GM23248 (cell line): ENCODE data around the gene MAP6. TPM values are rescaled to one million over a fixed set of nuclear protein-coding genes. Genes with fewer than 3 reads are reported as not detected.

Source experiments
- DNase-seq: peaks from one replicate; pipeline ENCODE4 v3.0.0-alpha.2; 2015
- H2AFZ ChIP-seq: fragments of 200-600 bp; sonication (generic); 2 replicates; pipeline ENCODE4 v1.6.1; 2016; ENCODE audit warnings: antibody characterized with exemption
- H3F3A ChIP-seq: fragments of 200-600 bp; sonication (generic); 2 replicates; pipeline ENCODE4 v1.6.1; 2016; ENCODE audit warnings: mild to moderate bottlenecking, antibody characterized with exemption, mixed run types; ENCODE audit not compliant: insufficient read depth
- H3K27ac ChIP-seq: fragments of 200-600 bp; sonication (generic); 2 replicates; pipeline ENCODE4 v1.5.1; 2016; ENCODE audit warnings: mild to moderate bottlenecking
- H3K27me3 ChIP-seq: fragments of 200-600 bp; sonication (generic); replicated peaks from 2 replicates; pipeline ENCODE4 v1.6.1; 2016; ENCODE audit warnings: mild to moderate bottlenecking; ENCODE audit not compliant: insufficient read depth
- H3K36me3 ChIP-seq: fragments of 200-600 bp; sonication (generic); 2 replicates; pipeline ENCODE4 v1.6.1; 2016; ENCODE audit warnings: low read depth, mild to moderate bottlenecking
- H3K4me1 ChIP-seq: fragments of 200-600 bp; sonication (generic); 2 replicates; pipeline ENCODE4 v1.6.1; 2016; ENCODE audit warnings: mild to moderate bottlenecking; ENCODE audit not compliant: insufficient read depth
- H3K4me2 ChIP-seq: fragments of 200-600 bp; sonication (generic); one replicate; pipeline ENCODE4 v1.6.1; 2016; ENCODE audit warnings: mild to moderate bottlenecking; ENCODE audit not compliant: unreplicated experiment
- H3K4me3 ChIP-seq: fragments of 200-600 bp; sonication (generic); 2 replicates; pipeline ENCODE4 v1.5.1; 2016; ENCODE audit warnings: mild to moderate bottlenecking
- H3K79me2 ChIP-seq: fragments of 200-600 bp; sonication (generic); 2 replicates; pipeline ENCODE4 v1.6.1; 2016; ENCODE audit warnings: mild to moderate bottlenecking; ENCODE audit not compliant: insufficient read depth
- H3K9ac ChIP-seq: fragments of 200-600 bp; sonication (generic); 2 replicates; pipeline ENCODE4 v1.6.1; 2016; ENCODE audit warnings: mild to moderate bottlenecking
- H3K9me2 ChIP-seq: fragments of 200-600 bp; sonication (generic); 2 replicates; pipeline ENCODE4 v1.6.1; 2016; ENCODE audit warnings: mixed run types, mild to moderate bottlenecking, moderate library complexity; ENCODE audit not compliant: insufficient read depth
- H3K9me3 ChIP-seq: fragments of 200-600 bp; sonication (generic); one replicate; pipeline ENCODE4 v1.6.1; 2017; ENCODE audit warnings: low read depth
- H4K20me1 ChIP-seq: fragments of 200-600 bp; sonication (generic); 2 replicates; pipeline ENCODE4 v1.6.0; 2016; ENCODE audit not compliant: insufficient read depth
- EZH2 ChIP-seq: fragments of 200-600 bp; sonication (generic); IDR thresholded peaks from 2 replicates; pipeline ENCODE4 v1.6.1; 2018; ENCODE audit warnings: antibody characterized with exemption, mild to moderate bottlenecking; ENCODE audit not compliant: insufficient read depth, poor library complexity, severe bottlenecking
- EZH2phosphoT487 ChIP-seq: fragments of 200-600 bp; sonication (generic); IDR thresholded peaks from 2 replicates; pipeline ENCODE4 v1.6.1; 2018; ENCODE audit warnings: antibody characterized with exemption, moderate library complexity, mild to moderate bottlenecking, low read depth; ENCODE audit not compliant: insufficient read depth
- WGBS, 2 experiments: methylation state at CpG; one replicate each; pipeline ENCODE4 v1.1.6; 2015 to 2017; ENCODE audit warnings: low lambda C conversion rate in 2 of 2, low coverage in 1 of 2; ENCODE audit errors: missing lambda C conversion rate in 2 of 2; 5-methylcytosine and 5-hydroxymethylcytosine counted together
- in situ Hi-C: fragments of 300-500 bp; cut with MboI; formaldehyde crosslinking; loops from 2 replicates; pipeline ENCODE4 v1.15.0; 2020
- polyA plus RNA-seq: library from polyadenylated mRNA; unstranded; fragments of >200 nt; fragmentation: Nextera tagmentation; extraction: Ambion mirVana; gene quantifications from 2 replicates; pipeline ENCODE4 v1.2.1, GENCODE V29; 2016
- total RNA-seq: library from RNA; depleted of rRNA; stranded (reverse); fragments of >200 nt; shearing (Covaris generic); gene quantifications from 2 replicates; pipeline ENCODE4 v1.2.3, GENCODE V29; 2014

The MAP6 gene
- total and polyA plus RNA-seq, 2 experiments from 2014 or later = 3.4 to 5.2 TPM

- DNase-seq = peak; percentile 18
- no peak overlapping the region for H2AFZ ChIP-seq
- in situ Hi-C loops = no loop called here
- H3K79me2 ChIP-seq = no peaks in the 10 kb centered on the region
- H3K4me2 ChIP-seq = no peak overlapping the region
- TF ChIP-seq EZH2 (no peak), EZH2phosphoT487 (no peak)
- WGBS, 2 experiments = 19 to 30% methylated on average over 2 of the region's 2 CpGs
- H3K27ac ChIP-seq = no peak overlapping the region
- no peak overlapping the region for H3K4me3 ChIP-seq
- no peaks in the 10 kb centered on the region for H4K20me1 ChIP-seq
- no peaks in the 10 kb centered on the region for H3K9me2 ChIP-seq
- H3K36me3 ChIP-seq = no peaks in the 10 kb centered on the region
- no peaks in the 10 kb centered on the region for H3K4me1 ChIP-seq
- H3F3A ChIP-seq = no peaks in the 10 kb centered on the region
- no peaks in the 10 kb centered on the region for H3K27me3 ChIP-seq
- H3K9me3 ChIP-seq = no peaks in the 10 kb centered on the region
- H3K9ac ChIP-seq = no peak overlapping the region
Measured at GRCh38 chr11:75593286-75593915, 75.4 kb downstream of the MAP6 start.

GRCh38 chr11:75592715-75593114 lies 76.1 kb downstream of the MAP6 start:
- DNase-seq = no peak
- Histone ChIP-seq H3K4me1 (no peaks in the 10 kb centered on the region), H3F3A (no peaks in the 10 kb centered on the region), H4K20me1 (no peaks in the 10 kb centered on the region), H3K4me2 (no peak overlapping the region), H3K27ac (no peak overlapping the region), H3K27me3 (no peaks in the 10 kb centered on the region), H3K4me3 (no peak overlapping the region), H3K9me2 (no peaks in the 10 kb centered on the region), H3K9ac (no peak overlapping the region), H2AFZ (no peak overlapping the region), H3K9me3 (no peaks in the 10 kb centered on the region), H3K79me2 (no peaks in the 10 kb centered on the region), H3K36me3 (no peaks in the 10 kb centered on the region)
- 95% methylated on average over 2 of the region's 2 CpGs for WGBS, 2 experiments
- no peak for TF ChIP-seq EZH2phosphoT487
- no peak for TF ChIP-seq EZH2
- in situ Hi-C loops = no loop called here

GRCh38 chr11:75591966-75592365 lies 76.9 kb downstream of the MAP6 start:
- WGBS, 2 experiments = 76 to 78% methylated on average over 6 of the region's 6 CpGs
- H3K79me2 ChIP-seq = no peaks in the 10 kb centered on the region
- H3K4me1 ChIP-seq = no peaks in the 10 kb centered on the region
- DNase-seq = no peak
- H2AFZ ChIP-seq = no peak overlapping the region
- H3K4me3 ChIP-seq = no peak overlapping the region
- no peaks in the 10 kb centered on the region for H3K9me3 ChIP-seq
- in situ Hi-C loops = no loop called here
- H4K20me1 ChIP-seq = no peaks in the 10 kb centered on the region
- H3K9me2 ChIP-seq = no peaks in the 10 kb centered on the region
- no peak overlapping the region for H3K9ac ChIP-seq
- TF ChIP-seq EZH2 (no peak), EZH2phosphoT487 (no peak)
- H3K4me2 ChIP-seq = no peak overlapping the region
- H3F3A ChIP-seq = no peaks in the 10 kb centered on the region
- no peaks in the 10 kb centered on the region for H3K27me3 ChIP-seq
- no peak overlapping the region for H3K27ac ChIP-seq
- H3K36me3 ChIP-seq = no peaks in the 10 kb centered on the region

DNA sequence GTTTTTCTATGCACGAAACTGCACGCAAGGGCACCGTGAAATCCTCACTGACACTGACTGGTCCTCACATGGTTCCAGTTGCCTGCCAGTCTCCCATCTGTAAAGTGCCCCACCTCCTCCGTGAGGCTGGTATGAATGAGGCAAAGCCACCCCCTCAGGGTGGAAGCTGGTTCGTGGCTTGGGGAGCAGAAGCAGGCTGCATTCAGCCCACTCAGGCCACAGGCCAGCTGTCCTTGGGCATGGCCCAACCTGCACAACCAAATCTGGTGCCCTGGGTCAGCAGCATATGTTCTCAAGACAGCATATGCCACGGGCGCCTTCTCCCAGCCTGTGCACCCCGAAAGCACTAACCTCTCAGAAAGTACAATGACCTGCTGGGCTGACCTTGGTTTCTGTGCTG lies 77.5 kb downstream of the MAP6 start:
- Histone ChIP-seq H3K27me3 (no peaks in the 10 kb centered on the region), H3K4me2 (no peak overlapping the region), H3K4me1 (no peaks in the 10 kb centered on the region), H3K4me3 (no peak overlapping the region), H3K36me3 (no peaks in the 10 kb centered on the region), H3K9ac (no peak overlapping the region), H3K9me3 (no peaks in the 10 kb centered on the region), H3K79me2 (no peaks in the 10 kb centered on the region), H4K20me1 (no peaks in the 10 kb centered on the region), H3K27ac (no peak overlapping the region), H2AFZ (no peak overlapping the region), H3K9me2 (no peaks in the 10 kb centered on the region), H3F3A (no peaks in the 10 kb centered on the region)
- TF ChIP-seq EZH2 (no peak), EZH2phosphoT487 (no peak)
- 72 to 79% methylated on average over 8 of the region's 8 CpGs for WGBS, 2 experiments
- in situ Hi-C loops = no loop called here
- DNase-seq = no peak
